PFSK-1 (cell line): ENCODE measurements around the gene RUNX1.

Experiments
- FOXP2 ChIP-seq: optimal IDR thresholded peaks from 2 replicates; pipeline ENCODE3; 2011; ENCODE audit warnings: borderline replicate concordance, control low read depth, inconsistent platforms; ENCODE audit not compliant: insufficient read depth; ENCODE audit errors: extremely low read length, extremely low read depth
- POLR2AphosphoS5 ChIP-seq: IDR thresholded peaks from 2 replicates; pipeline ENCODE4 v1.6.1; 2012; ENCODE audit warnings: low read depth, mild to moderate bottlenecking, control low read depth, low read length, moderate library complexity
- REST ChIP-seq, 2 experiments: IDR thresholded peaks; 2 replicates each; pipeline versions ENCODE4 v1.6.1 to v1.8.0; 2011 to 2012; ENCODE audit warnings: low read depth in 2 of 2, low read length in 2 of 2, control low read depth in 1 of 2, inconsistent platforms in 1 of 2, mild to moderate bottlenecking in 1 of 2, moderate library complexity in 1 of 2; ENCODE audit not compliant: insufficient read depth in 1 of 2
- SIN3A ChIP-seq: IDR thresholded peaks from 2 replicates; pipeline ENCODE4 v1.6.1; 2012; ENCODE audit warnings: mild to moderate bottlenecking, low read length, moderate library complexity, borderline replicate concordance; ENCODE audit not compliant: insufficient read depth
- TAF1 ChIP-seq: IDR thresholded peaks from 2 replicates; pipeline ENCODE4 v1.6.1; 2012; ENCODE audit warnings: low read length, control low read depth, borderline replicate concordance; ENCODE audit not compliant: insufficient read depth

Gene RUNX1

GRCh38 chr21:34880401-34880800 is 168.7 kb downstream of the RUNX1 start:
- TF ChIP-seq TAF1: no peak

GRCh38 chr21:34878940-34879339 is 170.2 kb downstream of the RUNX1 start:
- no peak for TF ChIP-seq FOXP2
- TF ChIP-seq REST (IDR thresholded peaks at IDR 0.05; ENCODE audit: insufficient read depth in 1 of 2, low read depth in 2 of 2, low read length in 2 of 2): no peak
- no peak for TF ChIP-seq POLR2AphosphoS5
- no peak for TF ChIP-seq SIN3A
- no peak for TF ChIP-seq TAF1

- TF ChIP-seq POLR2AphosphoS5 (no peak), SIN3A (no peak), REST (IDR thresholded peaks at IDR 0.05; ENCODE audit: insufficient read depth in 1 of 2, low read depth in 2 of 2, low read length in 2 of 2) (no peak), TAF1 (no peak), FOXP2 (no peak)
Measured at GRCh38 chr21:34878501-34878900, 170.6 kb downstream of the RUNX1 start.

- TF ChIP-seq TAF1 (no peak), POLR2AphosphoS5 (no peak), REST (IDR thresholded peaks at IDR 0.05; ENCODE audit: insufficient read depth in 1 of 2, low read depth in 2 of 2, low read length in 2 of 2) (no peak), FOXP2 (no peak), SIN3A (no peak)
Measured at GRCh38 chr21:34877485-34878128, 171.5 kb downstream of the RUNX1 start.

GRCh38 chr21:34875830-34876229 is 173.3 kb downstream of the RUNX1 start:
- no peak for TF ChIP-seq SIN3A
- no peak for TF ChIP-seq REST (IDR thresholded peaks at IDR 0.05; ENCODE audit: insufficient read depth in 1 of 2, low read depth in 2 of 2, low read length in 2 of 2)
- TF ChIP-seq FOXP2: no peak
- TF ChIP-seq POLR2AphosphoS5: no peak
- no peak for TF ChIP-seq TAF1
